Gastrocnemius medialis (tissue), 4 donors: ENCODE results near the gene RAMACL.

Source experiments
- POLR2A ChIP-seq, 2 donors: fragments of 450-650 bp; IDR thresholded peaks; one replicate each; pipeline ENCODE4 v1.6.1; 2017; ENCODE audit warnings: antibody characterized with exemption in 2 of 2, mild to moderate bottlenecking in 2 of 2, moderate library complexity in 2 of 2
- TF ChIP-seq, protein P1 (sequence below), 5 experiments: fragments of 450-650 bp in 3 of 5; fragments of 200-600 bp in 2 of 5; sonication (generic) in 2 of 5; IDR thresholded peaks in 4 of 5; conservative IDR thresholded peaks in 1 of 5; 1 replicate in 4 of 5; 2 replicates in 1 of 5; pipeline ENCODE4 v1.5.1; 2016 to 2019; ENCODE audit warnings: antibody characterized with exemption in 5 of 5, mild to moderate bottlenecking in 3 of 5, moderate library complexity in 3 of 5

DNA sequence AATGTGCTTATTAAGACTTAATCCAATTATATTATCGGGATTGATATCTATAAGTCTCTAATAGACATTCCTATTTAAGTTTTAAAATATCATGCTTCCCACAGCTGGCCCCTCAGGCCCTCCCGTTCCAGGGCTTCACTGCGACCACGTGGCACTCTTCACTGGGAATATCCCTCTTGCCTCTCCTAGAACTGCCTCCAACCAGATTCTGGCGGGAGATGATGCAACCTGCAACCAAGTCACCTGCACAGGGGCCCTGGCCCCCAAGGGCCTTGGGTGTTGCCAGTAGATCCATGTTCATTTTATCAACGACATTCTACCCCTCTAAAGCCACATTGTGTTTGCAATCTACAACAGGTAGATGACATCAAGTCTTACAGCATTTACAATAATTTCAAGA lies 18.4 kb upstream of the RAMACL start:
- TF ChIP-seq, protein P1, sequence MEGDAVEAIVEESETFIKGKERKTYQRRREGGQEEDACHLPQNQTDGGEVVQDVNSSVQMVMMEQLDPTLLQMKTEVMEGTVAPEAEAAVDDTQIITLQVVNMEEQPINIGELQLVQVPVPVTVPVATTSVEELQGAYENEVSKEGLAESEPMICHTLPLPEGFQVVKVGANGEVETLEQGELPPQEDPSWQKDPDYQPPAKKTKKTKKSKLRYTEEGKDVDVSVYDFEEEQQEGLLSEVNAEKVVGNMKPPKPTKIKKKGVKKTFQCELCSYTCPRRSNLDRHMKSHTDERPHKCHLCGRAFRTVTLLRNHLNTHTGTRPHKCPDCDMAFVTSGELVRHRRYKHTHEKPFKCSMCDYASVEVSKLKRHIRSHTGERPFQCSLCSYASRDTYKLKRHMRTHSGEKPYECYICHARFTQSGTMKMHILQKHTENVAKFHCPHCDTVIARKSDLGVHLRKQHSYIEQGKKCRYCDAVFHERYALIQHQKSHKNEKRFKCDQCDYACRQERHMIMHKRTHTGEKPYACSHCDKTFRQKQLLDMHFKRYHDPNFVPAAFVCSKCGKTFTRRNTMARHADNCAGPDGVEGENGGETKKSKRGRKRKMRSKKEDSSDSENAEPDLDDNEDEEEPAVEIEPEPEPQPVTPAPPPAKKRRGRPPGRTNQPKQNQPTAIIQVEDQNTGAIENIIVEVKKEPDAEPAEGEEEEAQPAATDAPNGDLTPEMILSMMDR (IDR thresholded peaks at IDR 0.05 in 4 of 5, conservative IDR thresholded peaks at IDR 0.05 in 1 of 5) = no peak
- TF ChIP-seq POLR2A (IDR thresholded peaks at IDR 0.05) = no peak
